Measurements from ENCODE around the gene PARD3.

- TF ChIP-seq CTCF (IDR thresholded peaks at IDR 0.05) (no peak), POLR2A (IDR thresholded peaks at IDR 0.05; ENCODE audit: low read length) (no peak), USF2 (IDR thresholded peaks at IDR 0.05) (no peak), BHLHE40 (IDR thresholded peaks at IDR 0.05; ENCODE audit: low read depth, low read length) (no peak)
These were observed 75.2 kb downstream of the PARD3 start for GRCh38 chr10:34739915-34740314.

Data from A549 (cell line).